HG03575 (cell line): ENCODE results near the gene ESRRA.

Source experiments
- ATAC-seq: cut with Tn5 transposase; IDR thresholded peaks from one replicate; pipeline ENCODE4 v1.9.1; 2021; ENCODE audit not compliant: unreplicated experiment, insufficient number of reproducible peaks, low FRiP score; ENCODE audit errors: extremely low read depth

ESRRA gene

GRCh38 chr11:64356498-64357411, 51.4 kb downstream of the ESRRA start:
- no peak for ATAC-seq

DNA sequence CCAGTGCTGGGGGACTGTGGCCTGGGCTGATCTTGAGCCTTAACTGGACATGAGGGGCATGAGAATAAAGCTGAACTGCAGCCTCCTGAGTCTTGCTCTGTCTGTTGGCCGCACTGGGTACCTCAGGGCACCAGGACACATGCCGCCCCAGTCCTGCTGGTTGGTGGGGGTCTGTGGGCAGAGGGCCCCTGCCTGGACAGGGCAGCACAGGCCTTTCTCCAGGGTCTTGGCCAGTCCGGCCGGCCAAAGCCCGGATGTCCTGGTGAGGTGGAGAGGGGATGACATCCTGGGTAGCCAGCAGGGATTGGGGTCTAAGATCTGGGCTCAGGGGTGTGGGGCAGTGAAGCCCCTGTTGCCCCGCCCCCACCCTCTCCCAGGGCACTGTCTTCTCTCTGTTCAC, 52.1 kb downstream of the ESRRA start:
- ATAC-seq, result no peak

DNA sequence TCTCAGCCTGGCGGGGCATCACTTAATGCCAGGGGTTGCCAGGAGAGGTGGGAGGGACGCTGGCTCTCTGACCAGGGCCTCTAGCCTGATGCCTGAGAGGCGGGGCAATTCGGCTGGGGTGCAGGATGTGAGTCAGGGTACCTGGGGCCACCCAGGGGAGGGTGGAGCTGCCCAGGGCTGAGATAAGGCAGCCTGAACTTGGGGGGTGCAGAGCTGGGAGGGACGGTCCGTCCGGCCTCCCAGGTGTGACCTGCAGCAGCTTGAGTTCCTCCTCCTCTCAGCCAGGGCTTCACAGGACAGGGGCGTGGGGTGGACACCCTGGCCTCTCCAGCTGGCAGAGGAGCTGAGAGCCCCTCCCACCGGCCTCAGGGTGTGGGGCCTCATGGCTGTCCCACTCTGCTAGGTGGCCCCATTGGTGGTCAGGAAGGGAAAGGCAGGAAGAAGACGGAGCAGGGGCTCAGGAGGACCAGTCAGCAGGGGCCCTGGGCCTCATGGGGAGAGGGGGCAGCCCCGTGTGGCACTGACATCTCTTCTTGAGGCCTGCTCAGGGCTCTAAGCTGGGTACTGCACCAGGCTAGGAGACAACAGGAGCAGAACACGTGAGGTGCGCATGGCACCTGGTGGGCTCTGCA, 52.7 kb downstream of the ESRRA start:
- no peak for ATAC-seq

GRCh38 chr11:64358536-64358906, 53.2 kb downstream of the ESRRA start:
- no peak for ATAC-seq

DNA sequence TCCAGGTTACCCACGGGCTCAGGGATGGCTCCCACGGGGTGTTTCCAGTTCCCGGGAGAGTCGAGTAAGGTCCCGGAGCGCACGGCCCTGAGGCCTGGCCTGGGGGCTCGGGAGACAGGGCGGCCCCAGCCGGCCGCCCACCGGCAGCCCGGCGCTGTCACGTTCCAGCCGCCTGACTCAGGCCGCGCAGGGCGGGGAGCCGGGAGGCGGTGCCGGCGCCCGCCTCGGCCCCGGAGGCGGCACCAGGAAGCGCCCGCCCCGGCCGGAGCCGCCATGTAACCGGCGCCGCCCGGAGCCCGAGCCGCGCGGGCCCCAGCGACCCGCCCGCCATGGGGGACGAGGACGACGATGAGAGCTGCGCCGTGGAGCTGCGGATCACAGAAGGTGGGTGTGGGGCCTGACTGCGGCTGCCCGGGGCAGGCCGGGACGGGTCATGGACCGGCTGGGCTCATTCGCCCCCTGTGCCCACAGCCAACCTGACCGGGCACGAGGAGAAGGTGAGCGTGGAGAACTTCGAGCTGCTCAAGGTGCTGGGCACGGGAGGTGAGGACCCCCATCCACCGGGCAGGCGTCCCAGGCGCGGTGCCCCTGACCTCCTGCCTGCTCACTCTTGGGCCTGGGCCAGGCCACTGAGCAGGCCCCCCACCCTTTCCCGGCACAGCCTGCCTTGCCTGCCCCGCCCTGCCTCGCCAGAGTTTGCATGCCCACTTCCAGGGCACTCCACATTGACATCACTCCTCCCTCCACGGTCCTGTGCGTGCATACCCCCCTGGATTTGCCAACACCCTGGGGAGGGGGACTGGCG, 53.8 kb downstream of the ESRRA start, which contains the start of gene RPS6KA4:
Gene RPS6KA4 (plus strand): TSS at position 256 of the 805 bp plus-strand sequence. CDS start 74 bp downstream, at position 330.
- no peak for ATAC-seq

GRCh38 chr11:64359712-64360445, 54.6 kb downstream of the ESRRA start:
- no peak for ATAC-seq

GRCh38 chr11:64360448-64360921, 55.2 kb downstream of the ESRRA start:
- no peak for ATAC-seq

- ATAC-seq, result no peak
These were observed 56.3 kb downstream of the ESRRA start for GRCh38 chr11:64361659-64362058.

GRCh38 chr11:64362339-64362738, 57.0 kb downstream of the ESRRA start:
- ATAC-seq, result no peak

- ATAC-seq, result no peak
These were observed 59.1 kb downstream of the ESRRA start for GRCh38 chr11:64364435-64364834.

DNA sequence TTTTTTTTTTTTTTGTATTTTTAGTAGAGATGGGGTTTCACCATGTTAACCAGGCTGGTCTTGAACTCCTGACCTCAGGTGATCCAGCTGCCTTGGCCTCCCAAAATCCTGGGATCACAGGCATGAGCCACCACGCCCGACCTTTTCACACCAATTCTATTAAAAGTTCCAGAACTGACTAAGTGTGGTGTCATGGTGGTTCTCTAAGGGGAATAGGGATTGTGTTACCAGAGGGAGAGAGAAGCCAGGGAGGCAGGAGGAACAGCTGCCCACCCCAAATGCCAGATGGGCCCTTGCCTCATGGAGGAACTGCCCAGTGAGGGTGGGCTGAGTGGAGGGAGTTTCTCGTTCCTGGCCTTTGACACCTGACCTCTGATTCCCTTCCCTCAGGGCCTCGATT, 59.6 kb downstream of the ESRRA start:
- no peak for ATAC-seq
